GM10248 (cell line): Measurements from ENCODE around the gene DUSP9.
"Not testable (repeated sequence)": the region's sequence is repeated elsewhere in the genome, so short reads cannot be mapped to it uniquely, and the experiment has no call there.

ENCODE experiments used
- CTCF ChIA-PET: fragments of 300-600 bp; sonication (Branson Sonifier 250); formaldehyde crosslinking; extraction: SDS; loops from one replicate; lab custom pipeline; 2021; ENCODE audit warnings: antibody characterized with exemption; lab: Yijun Ruan, JAX
- POLR2A ChIA-PET: fragments of 350-650 bp; sonication (Branson Sonifier 250); formaldehyde crosslinking; extraction: SDS; loops from one replicate; lab custom pipeline; 2020; ENCODE audit warnings: antibody characterized with exemption; lab: Yijun Ruan, JAX
- DNase-seq: peaks from one replicate; pipeline ENCODE4 v3.0.0; 2012; ENCODE audit errors: extremely low spot score
- TF ChIP-seq, protein P1 (sequence below): IDR thresholded peaks from 2 replicates; pipeline ENCODE4 v1.5.1; 2012; ENCODE audit warnings: mild to moderate bottlenecking, low read depth; ENCODE audit errors: extremely low read depth, missing control alignments, control extremely low read depth

The DUSP9 gene

DNA sequence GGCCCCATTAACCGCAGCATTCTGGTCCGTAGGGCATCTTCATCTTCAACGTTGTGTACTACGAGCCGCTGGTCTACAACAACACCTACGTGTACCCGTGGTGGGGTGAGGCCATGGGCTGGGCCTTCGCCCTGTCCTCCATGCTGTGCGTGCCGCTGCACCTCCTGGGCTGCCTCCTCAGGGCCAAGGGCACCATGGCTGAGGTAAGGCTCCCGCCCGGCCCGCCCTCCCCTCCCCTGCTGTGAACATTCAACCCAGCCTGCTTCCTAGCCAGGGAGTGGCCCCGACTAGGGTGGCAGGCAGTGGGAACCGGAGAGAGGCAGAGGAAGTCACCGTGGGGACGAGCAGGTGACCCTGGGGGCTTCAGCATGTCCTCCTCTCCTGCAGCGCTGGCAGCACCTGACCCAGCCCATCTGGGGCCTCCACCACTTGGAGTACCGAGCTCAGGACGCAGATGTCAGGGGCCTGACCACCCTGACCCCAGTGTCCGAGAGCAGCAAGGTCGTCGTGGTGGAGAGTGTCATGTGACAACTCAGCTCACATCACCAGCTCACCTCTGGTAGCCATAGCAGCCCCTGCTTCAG lies 47.8 kb downstream of the DUSP9 start:
- CTCF ChIA-PET: no interaction called here
- no peak for DNase-seq
- TF ChIP-seq, protein P1, sequence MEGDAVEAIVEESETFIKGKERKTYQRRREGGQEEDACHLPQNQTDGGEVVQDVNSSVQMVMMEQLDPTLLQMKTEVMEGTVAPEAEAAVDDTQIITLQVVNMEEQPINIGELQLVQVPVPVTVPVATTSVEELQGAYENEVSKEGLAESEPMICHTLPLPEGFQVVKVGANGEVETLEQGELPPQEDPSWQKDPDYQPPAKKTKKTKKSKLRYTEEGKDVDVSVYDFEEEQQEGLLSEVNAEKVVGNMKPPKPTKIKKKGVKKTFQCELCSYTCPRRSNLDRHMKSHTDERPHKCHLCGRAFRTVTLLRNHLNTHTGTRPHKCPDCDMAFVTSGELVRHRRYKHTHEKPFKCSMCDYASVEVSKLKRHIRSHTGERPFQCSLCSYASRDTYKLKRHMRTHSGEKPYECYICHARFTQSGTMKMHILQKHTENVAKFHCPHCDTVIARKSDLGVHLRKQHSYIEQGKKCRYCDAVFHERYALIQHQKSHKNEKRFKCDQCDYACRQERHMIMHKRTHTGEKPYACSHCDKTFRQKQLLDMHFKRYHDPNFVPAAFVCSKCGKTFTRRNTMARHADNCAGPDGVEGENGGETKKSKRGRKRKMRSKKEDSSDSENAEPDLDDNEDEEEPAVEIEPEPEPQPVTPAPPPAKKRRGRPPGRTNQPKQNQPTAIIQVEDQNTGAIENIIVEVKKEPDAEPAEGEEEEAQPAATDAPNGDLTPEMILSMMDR: no peak
- POLR2A ChIA-PET: no interaction called here

DNA sequence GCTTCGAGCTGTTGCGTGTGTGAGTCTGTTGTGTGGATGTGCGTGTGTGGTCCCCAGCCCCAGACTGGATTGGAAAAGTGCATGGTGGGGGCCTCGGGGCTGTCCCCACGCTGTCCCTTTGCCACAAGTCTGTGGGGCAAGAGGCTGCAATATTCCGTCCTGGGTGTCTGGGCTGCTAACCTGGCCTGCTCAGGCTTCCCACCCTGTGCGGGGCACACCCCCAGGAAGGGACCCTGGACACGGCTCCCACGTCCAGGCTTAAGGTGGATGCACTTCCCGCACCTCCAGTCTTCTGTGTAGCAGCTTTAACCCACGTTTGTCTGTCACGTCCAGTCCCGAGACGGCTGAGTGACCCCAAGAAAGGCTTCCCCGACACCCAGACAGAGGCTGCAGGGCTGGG lies 49.1 kb downstream of the DUSP9 start:
- CTCF ChIA-PET: interaction anchor here (1.3 kb wide), 1 partner anchor 12 kb away, joined by 3 read pairs; no protein-coding TSS in a partner anchor
- TF ChIP-seq, protein P1: no peak
- DNase-seq: no peak
- POLR2A ChIA-PET: no interaction called here

DNA sequence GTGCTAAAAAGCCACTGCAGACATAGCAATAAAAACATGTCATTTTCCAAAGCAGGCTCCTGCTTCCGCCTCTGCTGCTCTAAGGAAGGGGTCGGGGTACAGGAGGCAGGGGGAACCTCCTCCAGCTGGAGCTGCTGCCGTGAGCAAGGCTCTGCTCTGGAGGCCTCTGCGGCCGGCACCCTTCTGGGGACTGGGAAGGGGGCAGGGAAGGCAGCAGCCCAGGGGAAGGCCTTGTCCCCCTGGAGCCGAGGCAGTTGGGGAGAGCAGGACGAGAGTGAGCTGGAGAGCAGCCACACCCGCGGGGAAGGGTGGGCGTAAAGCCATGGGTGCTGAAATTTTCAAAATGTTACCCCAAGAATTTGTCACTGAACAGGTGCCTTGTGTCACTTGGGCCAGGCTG lies 49.5 kb downstream of the DUSP9 start:
- CTCF ChIA-PET: interaction anchor here (1.3 kb wide), 1 partner anchor 12 kb away, joined by 3 read pairs; no protein-coding TSS in a partner anchor
- DNase-seq, POLR2A ChIA-PET: not testable (repeated sequence)

DNA sequence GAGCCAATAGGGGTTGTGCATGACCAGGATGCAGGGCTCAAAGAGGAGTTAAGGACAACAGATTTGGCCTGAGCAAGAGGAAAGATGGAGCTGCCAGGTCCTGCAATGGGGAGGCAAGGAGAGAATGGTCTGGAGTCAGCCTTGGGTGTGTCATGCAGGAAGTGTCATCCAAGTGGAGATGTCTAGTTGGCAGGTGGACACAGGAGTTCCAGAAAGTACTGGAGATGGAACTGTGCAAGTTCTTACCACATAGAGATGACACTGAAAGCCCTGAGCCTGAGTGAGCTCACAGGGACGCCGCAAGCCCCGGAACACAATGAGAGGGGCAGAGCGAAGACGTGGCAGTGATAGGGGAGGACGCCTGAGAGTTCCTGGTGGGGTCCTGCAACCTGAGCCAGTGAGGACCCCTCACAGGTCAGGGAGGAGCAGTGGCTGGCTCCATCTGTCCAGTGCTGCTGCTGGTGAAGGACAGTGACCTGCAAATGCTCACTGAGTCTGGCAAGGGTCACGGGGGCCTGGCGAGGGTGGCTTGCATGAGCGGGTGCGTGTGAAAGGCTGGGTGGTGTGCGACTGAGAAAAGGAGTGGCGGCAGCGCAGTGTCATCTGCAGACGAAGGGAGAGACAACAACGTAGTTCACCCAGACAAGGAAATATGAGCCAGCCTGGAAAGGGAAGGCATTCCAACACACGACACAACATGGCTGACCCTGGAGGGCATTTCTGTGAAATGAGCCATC lies 50.2 kb downstream of the DUSP9 start:
- DNase-seq, POLR2A ChIA-PET, CTCF ChIA-PET: not testable (repeated sequence)

GRCh38 chrX:153697924-153698865 lies 51.2 kb downstream of the DUSP9 start:
- ChIA-PET CTCF (no interaction called here), POLR2A (no interaction called here)
- DNase-seq: no peak
- TF ChIP-seq, protein P1: no peak

- CTCF ChIA-PET, POLR2A ChIA-PET, DNase-seq: not testable (repeated sequence)
Observed at GRCh38 chrX:153699210-153699783, 52.3 kb downstream of the DUSP9 start.

- DNase-seq, CTCF ChIA-PET, POLR2A ChIA-PET: not testable (repeated sequence)
Observed at GRCh38 chrX:153699784-153700371, 52.9 kb downstream of the DUSP9 start.

DNA sequence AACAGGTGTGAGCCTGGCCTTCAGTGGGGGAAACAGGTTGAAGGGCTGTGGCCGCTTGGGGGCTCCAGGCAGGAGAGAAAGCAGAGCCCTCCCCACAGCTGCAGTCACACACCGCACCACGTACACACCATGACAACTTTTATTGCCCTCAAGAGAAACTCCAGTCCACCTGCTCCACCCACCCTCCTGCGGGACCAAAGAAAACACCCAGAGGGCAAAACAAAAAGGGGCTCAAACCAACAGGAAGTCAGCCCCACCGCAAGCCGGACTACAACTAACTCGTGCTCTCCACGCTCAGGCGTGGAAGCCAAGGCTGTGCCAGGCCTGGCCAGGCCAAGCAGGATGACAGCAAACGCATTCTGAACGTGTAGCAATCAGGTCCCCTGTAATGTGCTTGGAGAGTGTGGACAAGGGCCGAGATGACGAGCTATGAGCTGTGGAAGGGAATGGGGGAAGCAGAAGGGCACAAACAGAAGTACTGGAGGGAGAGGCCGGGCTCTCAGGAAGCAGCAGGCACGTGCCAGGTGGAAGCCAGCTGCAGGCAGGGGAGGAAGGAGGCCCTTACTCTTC lies 53.5 kb downstream of the DUSP9 start:
- TF ChIP-seq, protein P1: no peak
- no peak for DNase-seq
- POLR2A ChIA-PET: no interaction called here
- CTCF ChIA-PET: no interaction called here
